HG03039 (cell line): ENCODE measurements around the gene PIPOX.

ENCODE experiments used
- ATAC-seq: cut with Tn5 transposase; IDR thresholded peaks from one replicate; pipeline ENCODE4 v1.9.1; 2021; ENCODE audit warnings: mild to moderate bottlenecking, moderate library complexity; ENCODE audit not compliant: unreplicated experiment

Gene PIPOX

GRCh38 chr17:29042679-29043538 lies at the start of gene PIPOX:
Gene PIPOX, plus strand, starts transcription at chr17:29043141. Its CDS starts 85 bp downstream, at chr17:29043226.
- no peak for ATAC-seq

- ATAC-seq: no peak
Measured at GRCh38 chr17:28993645-28994426, 49.1 kb upstream of the PIPOX start.

- ATAC-seq: no peak
Measured at GRCh38 chr17:28996554-28997096, 46.3 kb upstream of the PIPOX start.

GRCh38 chr17:28997806-28998205 lies 45.1 kb upstream of the PIPOX start:
- no peak for ATAC-seq

- no peak for ATAC-seq
Measured at GRCh38 chr17:28999206-28999605, 43.7 kb upstream of the PIPOX start.

GRCh38 chr17:29000973-29001372 lies 42.0 kb upstream of the PIPOX start:
- no peak for ATAC-seq

- no peak for ATAC-seq
Measured at GRCh38 chr17:29002811-29003210, 40.1 kb upstream of the PIPOX start.

GRCh38 chr17:29003289-29003688 lies 39.7 kb upstream of the PIPOX start:
- no peak for ATAC-seq

- ATAC-seq: no peak
Measured at GRCh38 chr17:29004081-29004692, 38.8 kb upstream of the PIPOX start.

- ATAC-seq: no peak
Measured at GRCh38 chr17:29005936-29006511, 36.9 kb upstream of the PIPOX start, which contains the start of gene SEZ6. Gene SEZ6, minus strand, starts transcription at chr17:29006033. Its CDS starts 164 bp downstream, at chr17:29005869.

GRCh38 chr17:29007456-29007855 lies 35.5 kb upstream of the PIPOX start:
- ATAC-seq: no peak

- no peak for ATAC-seq
Measured at GRCh38 chr17:29007860-29008455, 35.0 kb upstream of the PIPOX start.

GRCh38 chr17:29008591-29008990 lies 34.4 kb upstream of the PIPOX start:
- ATAC-seq: no peak

- ATAC-seq: no peak
Measured at GRCh38 chr17:29010129-29010528, 32.8 kb upstream of the PIPOX start.

- no peak for ATAC-seq
Measured at GRCh38 chr17:29010586-29010985, 32.4 kb upstream of the PIPOX start.

GRCh38 chr17:29012535-29012934 lies 30.4 kb upstream of the PIPOX start:
- no peak for ATAC-seq

GRCh38 chr17:29014716-29015115 lies 28.2 kb upstream of the PIPOX start:
- ATAC-seq: no peak

- ATAC-seq: no peak
Measured at GRCh38 chr17:29016345-29017210, 26.4 kb upstream of the PIPOX start.

- ATAC-seq: no peak
Measured at GRCh38 chr17:29018788-29019474, 24.0 kb upstream of the PIPOX start.
